Endothelial cell of umbilical vein (primary cell): ENCODE results near the gene DNAH1.

Experiments used
- CTCF ChIP-seq, 2 donors: IDR thresholded peaks; 1 replicate in 1 of 2; 2 replicates in 1 of 2; pipeline ENCODE4 v1.5.1; 2011; ENCODE audit warnings: low read length in 2 of 2, mild to moderate bottlenecking in 2 of 2, moderate library complexity in 2 of 2, control low read depth in 1 of 2, inconsistent platforms in 1 of 2, low read depth in 1 of 2; ENCODE audit not compliant: insufficient read depth in 1 of 2; ENCODE audit errors: extremely low read depth in 1 of 2
- EZH2 ChIP-seq: IDR thresholded peaks from 2 replicates; pipeline ENCODE4 v1.6.1; 2012; ENCODE audit warnings: borderline replicate concordance, low read depth, mild to moderate bottlenecking, moderate library complexity, low read length, inconsistent platforms; ENCODE audit not compliant: severe bottlenecking
- MYC ChIP-seq: IDR thresholded peaks from one replicate; pipeline ENCODE4 v1.6.1; 2011; ENCODE audit warnings: mild to moderate bottlenecking, low read depth, low read length
- POLR2A ChIP-seq: IDR thresholded peaks from 2 replicates; pipeline ENCODE4 v1.6.1; 2012; ENCODE audit warnings: low read depth, mild to moderate bottlenecking, control low read depth, low read length
- POLR2AphosphoS5 ChIP-seq: IDR thresholded peaks from 2 replicates; pipeline ENCODE4 v1.6.1; 2012; ENCODE audit warnings: low read depth, mild to moderate bottlenecking, control low read depth, low read length, moderate library complexity; ENCODE audit not compliant: insufficient read depth
- TF ChIP-seq, protein P1 (sequence below): IDR thresholded peaks from 2 replicates; pipeline ENCODE4 v1.6.1; 2011; ENCODE audit not compliant: insufficient read depth, insufficient read length

DNA sequence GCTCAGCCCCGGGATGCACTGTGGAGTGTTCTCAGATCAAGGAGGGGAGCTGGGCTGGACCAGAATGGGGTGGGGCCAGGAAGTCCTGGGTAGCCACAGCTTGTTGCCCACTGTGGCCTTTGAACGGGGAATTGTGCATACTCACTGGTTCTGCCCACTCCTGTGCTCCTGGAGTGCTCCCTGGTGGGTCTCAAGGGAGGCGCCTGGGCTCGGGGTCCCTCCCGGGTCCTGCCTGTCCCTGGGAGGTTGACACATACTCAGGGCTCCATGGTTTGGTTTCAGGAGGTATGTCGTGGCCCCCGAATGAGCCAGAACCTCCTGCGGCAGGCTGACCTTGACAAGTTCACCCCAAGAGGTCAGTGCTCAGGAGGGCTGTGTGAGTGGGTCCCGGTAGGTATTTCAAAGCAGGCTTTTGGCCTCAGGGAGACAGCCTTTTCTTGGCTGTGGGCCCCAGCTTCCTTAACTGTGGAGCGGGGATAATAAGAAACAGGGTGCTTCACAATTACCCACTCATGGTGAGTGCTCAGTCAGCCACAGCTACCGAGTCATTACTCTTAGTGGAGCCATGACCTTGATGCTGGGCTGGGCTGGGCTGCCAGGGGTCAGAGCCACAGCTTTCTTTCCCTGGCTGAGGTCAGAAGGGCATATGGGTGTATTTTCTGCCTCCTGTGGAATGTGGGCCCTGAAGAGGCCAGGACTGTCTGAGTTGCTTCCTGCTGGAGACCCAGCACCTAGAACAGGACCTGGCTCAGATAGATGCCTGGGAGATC is 7.6 kb downstream of the DNAH1 start:
- TF ChIP-seq CTCF (IDR thresholded peaks at IDR 0.05; ENCODE audit: extremely low read depth in 1 of 2, insufficient read depth in 1 of 2, low read depth in 1 of 2, low read length in 2 of 2) (no peak), POLR2AphosphoS5 (no peak), POLR2A (no peak), EZH2 (no peak), MYC (no peak)
- TF ChIP-seq, protein P1, sequence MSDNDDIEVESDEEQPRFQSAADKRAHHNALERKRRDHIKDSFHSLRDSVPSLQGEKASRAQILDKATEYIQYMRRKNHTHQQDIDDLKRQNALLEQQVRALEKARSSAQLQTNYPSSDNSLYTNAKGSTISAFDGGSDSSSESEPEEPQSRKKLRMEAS: no peak
